Caco-2 (cell line): Measurements from ENCODE around the gene BAZ1B. TPM values are rescaled to one million over a fixed set of nuclear protein-coding genes. Genes with fewer than 3 reads are reported as not detected.

ENCODE experiments used
- BruUV-seq: library from RNA; stranded (reverse); fragments of 400-500 nt; replicated peaks from 2 replicates; lab custom pipeline; 2021; lab: Mats Ljungman, UMichigan
- CTCF ChIA-PET: fragments of 300-600 bp; sonication (Branson Sonifier 250); formaldehyde crosslinking; loops from one replicate; lab custom pipeline; 2022; ENCODE audit warnings: antibody characterized with exemption; lab: Charles Lee
- POLR2A ChIA-PET: fragments of 300-600 bp; sonication (Branson Sonifier 250); formaldehyde crosslinking; loops from one replicate; lab custom pipeline; 2022; ENCODE audit warnings: antibody characterized with exemption; lab: Charles Lee
- DNase-seq, 2 experiments: peaks; one replicate each; pipeline versions ENCODE4 v3.0.0 to v3.0.0-alpha.2; 2020 to 2022
- H3K27me3 ChIP-seq: replicated peaks from 2 replicates; pipeline ENCODE4 v1.6.0; 2011; ENCODE audit warnings: low read length; ENCODE audit not compliant: control insufficient read depth, insufficient read depth
- H3K36me3 ChIP-seq: 2 replicates; pipeline ENCODE4 v1.5.1; 2011; ENCODE audit warnings: low read length; ENCODE audit not compliant: control insufficient read depth, insufficient read depth
- H3K4me1 ChIP-seq: fragments of 250-450 bp; sonication (Bioruptor Pico); 2 replicates; pipeline ENCODE4 v1.5.1; 2020; ENCODE audit warnings: mild to moderate bottlenecking
- H3K4me3 ChIP-seq: 2 replicates; pipeline ENCODE4 v1.5.1; 2011; ENCODE audit warnings: low read depth, mild to moderate bottlenecking, control low read depth, low read length
- H3K9me3 ChIP-seq: fragments of 250-450 bp; sonication (Bioruptor Pico); 2 replicates; pipeline ENCODE4 v1.5.1; 2020; ENCODE audit warnings: mild to moderate bottlenecking, moderate library complexity
- H3K27ac Mint-ChIP-seq: one replicate; pipeline ENCODE4 v1.8.0; 2022; ENCODE audit warnings: mixed read lengths; ENCODE audit not compliant: unreplicated experiment
- H3K27me3 Mint-ChIP-seq: one replicate; pipeline ENCODE4 v1.8.0; 2022; ENCODE audit warnings: mixed read lengths; ENCODE audit not compliant: insufficient read depth, unreplicated experiment
- H3K36me3 Mint-ChIP-seq: one replicate; pipeline ENCODE4 v1.8.0; 2022; ENCODE audit warnings: mild to moderate bottlenecking, mixed read lengths; ENCODE audit not compliant: insufficient read depth, unreplicated experiment
- H3K4me1 Mint-ChIP-seq: one replicate; pipeline ENCODE4 v1.8.0; 2022; ENCODE audit warnings: low read depth, mixed read lengths; ENCODE audit not compliant: unreplicated experiment
- H3K4me3 Mint-ChIP-seq: one replicate; pipeline ENCODE4 v1.8.0; 2022; ENCODE audit warnings: mild to moderate bottlenecking, moderate library complexity, mixed read lengths; ENCODE audit not compliant: unreplicated experiment
- H3K9me3 Mint-ChIP-seq: one replicate; pipeline ENCODE4 v1.8.0; 2022; ENCODE audit warnings: mixed read lengths; ENCODE audit not compliant: unreplicated experiment
- intact Hi-C: fragments of 100-400 bp; cut with micrococcal nuclease; formaldehyde crosslinking; loops from one replicate; pipeline ENCODE4 v1.10.0; 2022; ENCODE audit not compliant: unreplicated experiment
- total RNA-seq: library from RNA; stranded (reverse); gene quantifications from 2 replicates; pipeline ENCODE4 v1.2.3, GENCODE V29; 2022
- TF ChIP-seq, protein P1 (sequence below), 2 experiments: fragments of 200-600 bp in 1 of 2; IDR thresholded peaks; 1 replicate in 1 of 2; 2 replicates in 1 of 2; pipeline versions ENCODE4 v1.5.1 to v1.8.0; 2011 to 2022; ENCODE audit warnings: antibody characterized with exemption in 1 of 2, control low read depth in 1 of 2, inconsistent platforms in 1 of 2, low read depth in 1 of 2, low read length in 1 of 2, mild to moderate bottlenecking in 1 of 2, moderate library complexity in 1 of 2; ENCODE audit not compliant: insufficient read depth in 1 of 2, severe bottlenecking in 1 of 2, unreplicated experiment in 1 of 2

The BAZ1B gene
- total RNA-seq, 1 experiment from 2014 or later: 85.7 TPM

- Mint-ChIP-seq H3K27ac (no peak overlapping the region), H3K36me3 (no peaks in the 10 kb centered on the region), H3K27me3 (no peaks in the 10 kb centered on the region), H3K4me3 (no peak overlapping the region), H3K4me1 (no peaks in the 10 kb centered on the region), H3K9me3 (no peaks in the 10 kb centered on the region)
- Histone ChIP-seq H3K9me3 (peaks cover 7% of the 10 kb centered on the region; the same call in 1 of the 2 replicates), H3K27me3 (no peaks in the 10 kb centered on the region), H3K36me3 (no peaks in the 10 kb centered on the region), H3K4me3 (no peak overlapping the region), H3K4me1 (no peaks in the 10 kb centered on the region)
- CTCF ChIA-PET: no interaction called here
- intact Hi-C loops: no loop called here
- POLR2A ChIA-PET: no interaction called here
- DNase-seq: no peak
- TF ChIP-seq, protein P1, sequence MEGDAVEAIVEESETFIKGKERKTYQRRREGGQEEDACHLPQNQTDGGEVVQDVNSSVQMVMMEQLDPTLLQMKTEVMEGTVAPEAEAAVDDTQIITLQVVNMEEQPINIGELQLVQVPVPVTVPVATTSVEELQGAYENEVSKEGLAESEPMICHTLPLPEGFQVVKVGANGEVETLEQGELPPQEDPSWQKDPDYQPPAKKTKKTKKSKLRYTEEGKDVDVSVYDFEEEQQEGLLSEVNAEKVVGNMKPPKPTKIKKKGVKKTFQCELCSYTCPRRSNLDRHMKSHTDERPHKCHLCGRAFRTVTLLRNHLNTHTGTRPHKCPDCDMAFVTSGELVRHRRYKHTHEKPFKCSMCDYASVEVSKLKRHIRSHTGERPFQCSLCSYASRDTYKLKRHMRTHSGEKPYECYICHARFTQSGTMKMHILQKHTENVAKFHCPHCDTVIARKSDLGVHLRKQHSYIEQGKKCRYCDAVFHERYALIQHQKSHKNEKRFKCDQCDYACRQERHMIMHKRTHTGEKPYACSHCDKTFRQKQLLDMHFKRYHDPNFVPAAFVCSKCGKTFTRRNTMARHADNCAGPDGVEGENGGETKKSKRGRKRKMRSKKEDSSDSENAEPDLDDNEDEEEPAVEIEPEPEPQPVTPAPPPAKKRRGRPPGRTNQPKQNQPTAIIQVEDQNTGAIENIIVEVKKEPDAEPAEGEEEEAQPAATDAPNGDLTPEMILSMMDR (IDR thresholded peaks at IDR 0.05; ENCODE audit: insufficient read depth in 1 of 2, low read depth in 1 of 2, low read length in 1 of 2, severe bottlenecking in 1 of 2, unreplicated experiment in 1 of 2): no peak
- no TSS peak for BruUV-seq
These were observed 126.3 kb downstream of the BAZ1B start for GRCh38 chr7:73395538-73396503.

DNA sequence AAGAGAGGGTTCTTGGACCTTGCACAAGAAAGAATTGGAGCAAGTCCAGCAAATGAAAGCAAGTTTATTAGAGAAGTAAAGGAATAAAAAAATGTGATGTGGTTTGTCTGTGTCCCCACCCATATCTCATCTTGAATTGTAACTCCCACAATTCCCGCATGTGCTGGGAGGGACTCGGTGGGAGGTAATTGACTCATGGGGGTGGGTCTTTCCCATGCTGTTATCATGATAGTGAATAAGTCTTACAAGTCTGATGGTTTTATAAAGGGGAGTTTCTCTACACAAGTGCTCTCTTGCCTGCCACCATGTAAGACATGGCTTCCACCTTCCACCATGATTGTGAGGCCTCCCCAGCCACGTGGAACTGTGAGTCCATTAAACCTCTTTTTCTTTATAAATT lies 127.7 kb downstream of the BAZ1B start:
- no peaks in the 10 kb centered on the region for H3K36me3 ChIP-seq
- Mint-ChIP-seq H3K9me3 (peaks cover 8% of the 10 kb centered on the region), H3K27me3 (no peaks in the 10 kb centered on the region), H3K4me3 (no peak overlapping the region), H3K4me1 (no peaks in the 10 kb centered on the region), H3K27ac (no peak overlapping the region), H3K36me3 (no peaks in the 10 kb centered on the region)
- no peak overlapping the region for H3K4me3 ChIP-seq
- H3K9me3 ChIP-seq: peaks cover 11% of the 10 kb centered on the region; the same call in 1 of the 2 replicates
- no peaks in the 10 kb centered on the region for H3K27me3 ChIP-seq
- CTCF ChIA-PET: no interaction called here
- no peak for DNase-seq
- BruUV-seq: no TSS peak
- POLR2A ChIA-PET: no interaction called here
- H3K4me1 ChIP-seq: no peaks in the 10 kb centered on the region
- TF ChIP-seq, protein P1 (IDR thresholded peaks at IDR 0.05; ENCODE audit: insufficient read depth in 1 of 2, low read depth in 1 of 2, low read length in 1 of 2, severe bottlenecking in 1 of 2, unreplicated experiment in 1 of 2): no peak
- intact Hi-C loops: no loop called here

DNA sequence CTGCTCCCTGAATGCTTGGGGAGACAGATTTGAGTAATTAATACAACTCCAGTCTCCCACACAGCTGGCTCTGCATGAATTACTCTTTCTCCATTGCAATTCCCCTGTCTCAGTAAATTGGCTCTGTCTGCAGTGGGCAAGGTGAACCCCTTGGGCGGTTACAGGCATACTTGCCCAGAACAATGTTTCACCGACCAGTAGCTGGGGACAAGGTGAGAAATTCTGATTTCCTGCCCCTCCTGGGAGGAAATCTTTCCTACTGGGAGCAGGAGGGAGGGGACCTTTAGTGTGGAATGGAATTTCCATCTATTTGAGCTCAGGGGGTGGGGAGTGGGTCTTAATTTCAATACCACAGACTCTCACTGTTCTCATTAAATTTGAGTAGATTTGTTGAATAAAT lies 130.7 kb downstream of the BAZ1B start:
- no peaks in the 10 kb centered on the region for H3K27me3 Mint-ChIP-seq

More for the DNA sequence above, 130.7 kb downstream of the BAZ1B start:
- H3K9me3 ChIP-seq: peaks cover 29% of the 10 kb centered on the region
- POLR2A ChIA-PET: interaction anchor here (0.6 kb wide), 1 partner anchor 39 kb away, joined by 4 read pairs; no protein-coding TSS in a partner anchor
- CTCF ChIA-PET: no interaction called here
- no peaks in the 10 kb centered on the region for H3K27me3 ChIP-seq
- peaks cover 4% of the 10 kb centered on the region for H3K36me3 Mint-ChIP-seq
- intact Hi-C loops: no loop called here
- H3K36me3 ChIP-seq: no peaks in the 10 kb centered on the region
- DNase-seq: no peak
- no peak overlapping the region for H3K4me3 ChIP-seq
- no peak overlapping the region for H3K27ac Mint-ChIP-seq
- H3K4me1 Mint-ChIP-seq: no peaks in the 10 kb centered on the region
- no peaks in the 10 kb centered on the region for H3K4me1 ChIP-seq
- TF ChIP-seq, protein P1 (IDR thresholded peaks at IDR 0.05; ENCODE audit: insufficient read depth in 1 of 2, low read depth in 1 of 2, low read length in 1 of 2, severe bottlenecking in 1 of 2, unreplicated experiment in 1 of 2): no peak
- no peak overlapping the region for H3K4me3 Mint-ChIP-seq
- no TSS peak for BruUV-seq
- peaks cover 27% of the 10 kb centered on the region for H3K9me3 Mint-ChIP-seq

Other genes starting within 250 kb of the BAZ1B start
- gene NSUN5, start 213.5 kb downstream of the BAZ1B start, total RNA-seq: 71.8 and 73.4 TPM in 2 replicates
- gene TRIM50, start 194.2 kb downstream of the BAZ1B start, total RNA-seq: not detected in 2 replicates
- not detected in 2 replicates for gene FKBP6, start 194.1 kb downstream of the BAZ1B start, total RNA-seq
- gene FZD9, start 88.5 kb downstream of the BAZ1B start, total RNA-seq: 1.2 TPM in 2 replicates
- gene BCL7B, start 35.4 kb upstream of the BAZ1B start, total RNA-seq: 74.5 and 74.6 TPM in 2 replicates
- gene TBL2, start 56.3 kb upstream of the BAZ1B start, total RNA-seq: 74.8 and 76.8 TPM in 2 replicates
- 15.6 and 19.8 TPM in 2 replicates for gene MLXIPL, start 102.2 kb upstream of the BAZ1B start, total RNA-seq
- 1.9 and 2.7 TPM in 2 replicates for gene VPS37D, start 145.5 kb upstream of the BAZ1B start, total RNA-seq
- 15.5 and 15.9 TPM in 2 replicates for gene DNAJC30, start 161.2 kb upstream of the BAZ1B start, total RNA-seq
- gene BUD23, start 161.3 kb upstream of the BAZ1B start, total RNA-seq: 138 and 144 TPM in 2 replicates
- 26.4 and 28.6 TPM in 2 replicates for gene STX1A, start 197.4 kb upstream of the BAZ1B start, total RNA-seq
- gene ABHD11, start 216.5 kb upstream of the BAZ1B start, total RNA-seq: 38.9 and 47.2 TPM in 2 replicates
- gene CLDN3, start 248.0 kb upstream of the BAZ1B start, total RNA-seq: 19.6 and 21.0 TPM in 2 replicates